ENCODE measurements around the gene FAS. TPM values are rescaled to one million over a fixed set of nuclear protein-coding genes. Genes with fewer than 3 reads are reported as not detected.
A peak's percentile ranks its signal among the peaks of the same experiment; 100 is the strongest.

The FAS gene
- total RNA-seq, 2 experiments from 2014 or later = 23.8 to 28.2 TPM

GRCh38 chr10:88992921-88993524, 2.4 kb downstream of the FAS start:
- ChIA-PET POLR2A (interaction anchor here (0.7 to 3.2 kb wide), 4 partner anchors 14 to 113 kb away, joined by 3 to 14 read pairs (median 5); partner anchors contain the start of gene STAMBPL1), CTCF (interaction anchor here (4.2 kb wide), 1 partner anchor 58 kb away, joined by 14 read pairs; no protein-coding TSS in a partner anchor)
- peak overlapping the region in 1 of 2 donors; percentile 41 for H3K27ac ChIP-seq (ENCODE audit: low read depth in 1 of 2, low read length in 2 of 2)
- H3K27ac Mint-ChIP-seq = peak overlapping the region; percentile 93
- ATAC-seq (ENCODE audit: poor library complexity) = no peak
- intact Hi-C loops (cut with DNase I, micrococcal nuclease) = loop anchor here in 1 of 2 experiments (10.0 kb wide), 1 partner anchor 422 kb away; the partner anchor contains the start of gene IFIT5
- no peaks in the 10 kb centered on the region for H3K36me3 ChIP-seq (ENCODE audit: insufficient read depth, low read length)
- H3K4me3 ChIP-seq (ENCODE audit: low read length) = peak overlapping the region; percentile 94
- no peak for TF ChIP-seq CTCF (IDR thresholded peaks at IDR 0.05)
- H3K27me3 ChIP-seq (ENCODE audit: control insufficient read depth in 1 of 2, insufficient read depth in 2 of 2, low read length in 2 of 2) = no peaks in the 10 kb centered on the region
- peaks cover 84% of the 10 kb centered on the region for H3K4me1 Mint-ChIP-seq (ENCODE audit: low read depth)
- H3K4me3 Mint-ChIP-seq = peak overlapping the region; percentile 87
- no peaks in the 10 kb centered on the region for H3K9me3 ChIP-seq (ENCODE audit: control insufficient read depth in 1 of 2, insufficient read depth in 1 of 2, low read length in 2 of 2)
- peaks cover 39% of the 10 kb centered on the region for H3K4me1 ChIP-seq (ENCODE audit: insufficient read depth, low read length)
- H3K9me3 Mint-ChIP-seq = no peaks in the 10 kb centered on the region
- DNase-seq = peak in 3 of 14 experiments; percentile 39 to 67 (median 60)
- peaks cover 13% of the 10 kb centered on the region for H3K36me3 Mint-ChIP-seq (ENCODE audit: low read depth)
- no peaks in the 10 kb centered on the region for H3K27me3 Mint-ChIP-seq

DNA sequence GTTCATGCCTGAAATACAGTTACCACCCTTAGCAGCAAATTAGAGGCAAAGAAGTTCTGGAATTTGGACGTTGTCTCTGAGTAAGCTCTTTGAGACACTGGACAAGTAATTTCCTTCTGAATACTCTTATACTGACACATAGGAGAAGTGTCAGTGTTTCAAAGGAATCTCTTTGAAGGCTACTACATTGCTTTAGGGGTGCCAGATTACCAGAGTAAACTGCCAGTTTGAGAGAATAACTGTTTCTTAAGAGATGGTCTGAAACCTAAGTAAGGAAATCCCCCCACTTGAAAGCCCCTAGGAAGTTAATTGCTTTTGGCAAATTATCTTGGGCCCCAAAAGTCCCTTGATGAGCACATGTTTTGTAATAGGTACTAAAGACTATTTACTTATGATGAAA, 3.4 kb downstream of the FAS start:
- intact Hi-C loops (cut with DNase I, micrococcal nuclease) = loop anchor here in 1 of 2 experiments (10.0 kb wide), 1 partner anchor 421 kb away; the partner anchor contains the start of gene IFIT5
- H3K4me1 Mint-ChIP-seq (ENCODE audit: low read depth) = peaks cover 77% of the 10 kb centered on the region
- ChIA-PET CTCF (interaction anchor here (1.3 to 4.2 kb wide), 2 partner anchors 12 to 59 kb away, joined by 3 to 14 read pairs; no protein-coding TSS in a partner anchor), POLR2A (interaction anchor here (1.8 kb wide), 1 partner anchor 114 kb away, joined by 3 read pairs; the partner anchor contains the start of gene STAMBPL1)
- no peak for TF ChIP-seq CTCF (IDR thresholded peaks at IDR 0.05)
- peaks cover 45% of the 10 kb centered on the region for H3K4me1 ChIP-seq (ENCODE audit: insufficient read depth, low read length)
- H3K9me3 Mint-ChIP-seq = no peaks in the 10 kb centered on the region
- peak overlapping the region in 1 of 2 donors; percentile 20 for H3K27ac ChIP-seq (ENCODE audit: low read depth in 1 of 2, low read length in 2 of 2)
- peak overlapping the region; percentile 32 for H3K4me3 Mint-ChIP-seq
- ATAC-seq (ENCODE audit: poor library complexity) (no peak), DNase-seq (peak in 2 of 14 experiments; percentile 70 to 76)
- peaks cover 13% of the 10 kb centered on the region for H3K36me3 Mint-ChIP-seq (ENCODE audit: low read depth)
- H3K27me3 Mint-ChIP-seq = no peaks in the 10 kb centered on the region
- H3K27ac Mint-ChIP-seq = peak overlapping the region; percentile 63
- H3K4me3 ChIP-seq (ENCODE audit: low read length) = no peak overlapping the region
- no peaks in the 10 kb centered on the region for H3K9me3 ChIP-seq (ENCODE audit: control insufficient read depth in 1 of 2, insufficient read depth in 1 of 2, low read length in 2 of 2)
- H3K36me3 ChIP-seq (ENCODE audit: insufficient read depth, low read length) = peaks cover 3% of the 10 kb centered on the region
- H3K27me3 ChIP-seq (ENCODE audit: control insufficient read depth in 1 of 2, insufficient read depth in 2 of 2, low read length in 2 of 2) = no peaks in the 10 kb centered on the region

GRCh38 chr10:88995156-88995876, 4.7 kb downstream of the FAS start:
- Mint-ChIP-seq H3K27me3 (no peaks in the 10 kb centered on the region), H3K36me3 (ENCODE audit: low read depth) (peaks cover 13% of the 10 kb centered on the region), H3K4me3 (peak overlapping the region; percentile 64), H3K9me3 (no peaks in the 10 kb centered on the region), H3K4me1 (ENCODE audit: low read depth) (peaks cover 77% of the 10 kb centered on the region), H3K27ac (peak overlapping the region; percentile 51)
- POLR2A ChIA-PET = interaction anchor here (0.8 to 1.8 kb wide), 4 partner anchors 8 to 257 kb away, joined by 3 to 4 read pairs (median 4); partner anchors contain the start of genes LIPA and STAMBPL1
- CTCF ChIA-PET = interaction anchor here (1.0 to 4.2 kb wide), 3 partner anchors 8 to 60 kb away, joined by 3 to 14 read pairs (median 3); no protein-coding TSS in a partner anchor
- peaks cover 3% of the 10 kb centered on the region for H3K36me3 ChIP-seq (ENCODE audit: insufficient read depth, low read length)
- TF ChIP-seq CTCF (IDR thresholded peaks at IDR 0.05) = no peak
- peak in 4 of 14 experiments; percentile 17 to 74 (median 60) for DNase-seq
- intact Hi-C loops (cut with DNase I, micrococcal nuclease) = loop anchor here in 1 of 2 experiments (10.0 kb wide), 1 partner anchor 419 kb away; the partner anchor contains the start of gene IFIT5
- peaks cover 33% of the 10 kb centered on the region for H3K4me1 ChIP-seq (ENCODE audit: insufficient read depth, low read length)
- H3K27me3 ChIP-seq (ENCODE audit: control insufficient read depth in 1 of 2, insufficient read depth in 2 of 2, low read length in 2 of 2) = no peaks in the 10 kb centered on the region
- H3K27ac ChIP-seq (ENCODE audit: low read depth in 1 of 2, low read length in 2 of 2) = peak overlapping the region; percentile 25 to 37
- ATAC-seq (ENCODE audit: poor library complexity) = no peak
- peak overlapping the region; percentile 11 for H3K4me3 ChIP-seq (ENCODE audit: low read length)
- H3K9me3 ChIP-seq (ENCODE audit: control insufficient read depth in 1 of 2, insufficient read depth in 1 of 2, low read length in 2 of 2) = no peaks in the 10 kb centered on the region
